Stimulated activated CD4-positive, alpha-beta T cell treated with anti-CD3 and anti-CD28 coated beads, TNF-alpha, amount 100 ng/mL, for 24 hours (primary cell): ENCODE data around the gene C16orf54.
"Not testable (repeated sequence)": the region's sequence is repeated elsewhere in the genome, so short reads cannot be mapped to it uniquely, and the experiment has no call there.

Experiments used
- DNase-seq, 3 experiments: peaks; one replicate each; pipeline ENCODE4 v3.0.0-alpha.2; 2020; ENCODE audit warnings: low read depth in 3 of 3

The C16orf54 gene

GRCh38 chr16:29745853-29746345 is at the start of gene C16orf54:
TSS of gene C16orf54 (minus strand) at chr16:29745990. CDS start at chr16:29744951, 1,039 bp downstream.
- DNase-seq = peak; percentile 57 to 84 (median 75)

GRCh38 chr16:29794231-29794710 is 48.5 kb upstream of the C16orf54 start:
- DNase-seq = no peak

DNA sequence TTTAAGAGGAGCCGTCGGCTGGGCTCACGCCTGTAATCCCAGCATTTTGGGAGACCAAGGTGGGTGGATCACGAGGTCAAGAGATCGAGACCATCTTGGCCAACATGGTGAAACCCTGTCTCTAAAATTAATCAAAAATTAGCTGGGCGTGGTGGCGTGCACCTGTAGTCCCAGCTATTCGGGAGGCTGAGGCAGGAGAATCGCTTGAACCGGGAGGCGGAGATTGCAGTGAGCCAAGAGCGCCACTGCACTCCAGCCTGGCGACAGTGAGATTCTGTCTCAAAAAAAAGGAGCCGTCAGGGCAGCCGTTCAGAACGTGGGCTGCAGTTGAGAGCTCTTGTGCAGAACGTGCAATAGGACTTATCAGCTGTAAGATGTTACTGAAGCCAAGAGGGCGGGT is 47.4 kb upstream of the C16orf54 start:
- DNase-seq = not testable (repeated sequence)

- DNase-seq = no peak
These were observed 46.3 kb upstream of the C16orf54 start for GRCh38 chr16:29791845-29792807.

- DNase-seq = no peak
These were observed 45.4 kb upstream of the C16orf54 start for GRCh38 chr16:29790949-29791844.

GRCh38 chr16:29790183-29790948 is 44.6 kb upstream of the C16orf54 start, which contains the start of gene KIF22:
TSS of gene KIF22 (plus strand) at chr16:29790751. CDS start at chr16:29790760, 9 bp downstream.
- peak; percentile 99 to 100 (median 99) for DNase-seq

- DNase-seq = peak in 1 of 3 experiments; percentile 14
These were observed 44.0 kb upstream of the C16orf54 start for GRCh38 chr16:29789775-29790182.

GRCh38 chr16:29787155-29787554 is 41.4 kb upstream of the C16orf54 start:
- not testable (repeated sequence) for DNase-seq

- DNase-seq = peak; percentile 50 to 73 (median 51)
These were observed 39.2 kb upstream of the C16orf54 start for GRCh38 chr16:29784901-29785500.

DNA sequence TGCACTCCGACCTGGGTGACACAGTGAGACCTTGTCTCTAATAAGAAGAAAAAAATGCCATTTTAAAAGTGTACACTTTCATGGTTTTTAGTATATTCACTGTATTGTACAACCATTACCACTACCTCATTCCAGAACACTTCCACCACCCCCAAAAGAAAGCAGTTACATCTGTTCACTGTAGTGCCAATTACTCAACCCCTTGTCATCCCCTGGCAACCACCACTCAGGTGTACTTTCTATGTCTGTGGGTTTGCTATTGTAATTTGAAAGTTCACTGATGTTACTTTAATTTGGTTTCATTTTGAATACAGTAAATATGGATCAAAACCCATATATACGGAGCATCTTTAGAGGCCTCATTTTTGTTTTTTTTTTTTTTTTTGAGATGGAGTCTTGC is 38.4 kb upstream of the C16orf54 start:
- DNase-seq = peak in 1 of 3 experiments; percentile 10

GRCh38 chr16:29783094-29783953 is 37.5 kb upstream of the C16orf54 start:
- not testable (repeated sequence) for DNase-seq

GRCh38 chr16:29779474-29779873 is 33.7 kb upstream of the C16orf54 start:
- DNase-seq = no peak

- no peak for DNase-seq
These were observed 32.0 kb upstream of the C16orf54 start, which contains the start of gene ZG16 for GRCh38 chr16:29777576-29778350. TSS of gene ZG16 (plus strand) at chr16:29778256. CDS start at chr16:29779267, 1,011 bp downstream.

- no peak for DNase-seq
These were observed 30.1 kb upstream of the C16orf54 start for GRCh38 chr16:29775742-29776408.

DNA sequence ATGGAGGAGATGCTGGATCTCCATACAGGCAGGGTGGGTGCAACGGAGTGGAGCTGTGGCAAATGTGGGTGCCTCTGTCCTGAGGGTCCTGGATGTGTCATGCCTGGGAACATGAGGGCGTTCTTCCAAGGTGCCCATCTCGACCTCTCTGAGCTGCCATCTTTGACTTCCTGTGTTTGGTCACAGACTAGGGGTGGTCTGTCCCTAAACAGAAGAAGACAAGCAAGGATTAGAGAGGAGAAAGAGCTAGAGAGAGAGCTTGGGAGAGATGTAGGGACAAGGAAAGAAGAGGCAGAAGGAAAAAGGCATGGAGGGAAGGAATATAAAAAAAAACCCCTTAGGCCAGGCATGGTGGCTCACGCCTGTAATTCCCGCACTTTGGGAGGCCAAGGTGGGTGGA is 28.9 kb upstream of the C16orf54 start:
- no peak for DNase-seq

GRCh38 chr16:29772330-29772729 is 26.5 kb upstream of the C16orf54 start:
- not testable (repeated sequence) for DNase-seq

GRCh38 chr16:29770250-29770929 is 24.6 kb upstream of the C16orf54 start:
- DNase-seq = no peak
